Epithelial cell of esophagus (primary cell): Measurements from ENCODE around the gene TBC1D5.

ENCODE experiments used
- DNase-seq: peaks from one replicate; pipeline ENCODE4 v3.0.0; 2010; ENCODE audit warnings: low read depth
- H3K4me3 ChIP-seq: 2 replicates; pipeline ENCODE4 v1.5.1; 2011; ENCODE audit warnings: mild to moderate bottlenecking, low read length, control low read depth
- CTCF ChIP-seq: IDR thresholded peaks from 2 replicates; pipeline ENCODE4 v1.5.1; 2011; ENCODE audit warnings: low read depth, mild to moderate bottlenecking, low read length, control low read depth, inconsistent platforms; ENCODE audit not compliant: insufficient read depth; ENCODE audit errors: missing control alignments

TBC1D5 gene

GRCh38 chr3:17607905-17608304 lies 134.5 kb downstream of the TBC1D5 start:
- H3K4me3 ChIP-seq = no peak overlapping the region
- no peak for DNase-seq
- TF ChIP-seq CTCF = no peak

GRCh38 chr3:17605934-17606333 lies 136.5 kb downstream of the TBC1D5 start:
- DNase-seq = no peak
- H3K4me3 ChIP-seq = no peak overlapping the region
- no peak for TF ChIP-seq CTCF

- peak; percentile 91 for DNase-seq
- no peak for TF ChIP-seq CTCF
These were observed 137.4 kb downstream of the TBC1D5 start for GRCh38 chr3:17605032-17605431.

GRCh38 chr3:17602126-17602525 lies 140.3 kb downstream of the TBC1D5 start:
- TF ChIP-seq CTCF = no peak
- no peak overlapping the region for H3K4me3 ChIP-seq
- DNase-seq = peak; percentile 84

More at GRCh38 chr3:17605032-17605431, 137.4 kb downstream of the TBC1D5 start:
- H3K4me3 ChIP-seq = no peak overlapping the region

- no peak for DNase-seq
- TF ChIP-seq CTCF = no peak
- no peak overlapping the region for H3K4me3 ChIP-seq
These were observed 149.5 kb downstream of the TBC1D5 start for GRCh38 chr3:17592956-17593355.

GRCh38 chr3:17590465-17590864 lies 152.0 kb downstream of the TBC1D5 start:
- no peak for DNase-seq
- TF ChIP-seq CTCF = no peak
- no peak overlapping the region for H3K4me3 ChIP-seq

GRCh38 chr3:17589888-17590287 lies 152.5 kb downstream of the TBC1D5 start:
- TF ChIP-seq CTCF = no peak
- no peak overlapping the region for H3K4me3 ChIP-seq
- no peak for DNase-seq
